Jurkat, Clone E6-1 (cell line): ENCODE data around the gene TNN.

ENCODE experiments used
- DNase-seq: peaks from one replicate; pipeline ENCODE4 v3.0.0-alpha.2; 2011; ENCODE audit warnings: low read depth, low spot score
- H3K4me3 ChIP-seq: 2 replicates; pipeline ENCODE4 v1.5.1; 2011; ENCODE audit warnings: mild to moderate bottlenecking, low read length, control low read depth, moderate library complexity

TNN gene

DNA sequence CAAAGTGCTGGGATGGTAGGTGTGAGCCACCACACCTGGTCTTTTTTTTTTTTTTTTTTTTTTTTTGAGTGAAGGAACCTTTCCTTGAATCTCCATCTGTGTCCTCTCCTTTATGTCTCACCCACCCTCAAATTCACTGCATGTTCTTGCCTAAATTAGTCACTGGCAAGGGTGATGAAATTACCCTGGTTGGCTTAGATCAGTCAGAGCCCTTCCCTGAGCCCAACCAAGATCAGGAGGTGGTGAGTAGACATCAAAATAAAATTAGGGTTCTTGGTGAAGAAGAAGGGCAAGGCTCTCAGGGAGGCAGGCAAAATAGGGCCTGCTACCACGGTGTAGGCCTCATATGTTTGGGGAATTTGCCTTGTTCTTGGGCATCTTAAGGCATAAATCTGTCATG is 5.3 kb upstream of the TNN start:
- no peak for DNase-seq
- H3K4me3 ChIP-seq: no peak overlapping the region

DNA sequence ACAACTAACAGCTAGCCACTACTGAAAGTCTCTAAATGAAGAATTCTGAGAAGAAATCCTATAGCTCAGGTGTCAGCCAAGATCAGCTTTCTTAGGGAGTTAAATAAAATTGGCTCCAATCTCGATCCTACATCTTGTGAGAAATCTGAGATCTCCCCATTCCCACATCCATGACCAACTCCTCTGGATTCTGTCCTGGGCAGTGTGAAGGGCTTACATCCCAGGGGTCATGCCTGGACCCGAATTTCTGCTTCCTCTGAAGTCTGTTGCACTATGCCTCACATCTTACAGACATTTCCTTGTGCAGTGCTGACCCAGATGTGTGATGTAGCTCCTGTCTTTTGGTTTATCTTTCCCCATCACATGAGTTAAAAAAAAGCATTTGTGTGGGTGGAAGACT is 4.8 kb upstream of the TNN start:
- DNase-seq: no peak

DNA sequence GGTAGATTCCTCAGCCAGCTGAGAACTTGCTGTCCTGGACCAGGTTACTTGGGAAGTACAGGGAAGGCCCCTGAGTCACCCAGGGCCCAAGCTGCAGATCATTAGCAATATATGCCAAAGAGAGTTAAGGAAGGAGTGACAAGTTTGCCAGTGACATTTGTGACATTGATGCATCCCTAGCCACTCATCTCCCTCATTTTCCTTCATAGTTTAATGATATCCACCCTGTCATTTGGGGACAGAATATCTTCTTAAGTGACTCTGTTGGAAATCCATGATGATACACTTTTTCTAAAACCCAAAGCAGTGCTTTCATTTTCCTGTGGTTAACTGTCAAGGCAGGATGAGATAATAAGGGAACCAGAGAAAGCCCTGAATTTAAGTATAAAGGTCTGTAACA is 3.2 kb downstream of the TNN start:
- H3K4me3 ChIP-seq: no peak overlapping the region
- no peak for DNase-seq

More for the DNA sequence above, 4.8 kb upstream of the TNN start:
- H3K4me3 ChIP-seq: no peak overlapping the region

DNA sequence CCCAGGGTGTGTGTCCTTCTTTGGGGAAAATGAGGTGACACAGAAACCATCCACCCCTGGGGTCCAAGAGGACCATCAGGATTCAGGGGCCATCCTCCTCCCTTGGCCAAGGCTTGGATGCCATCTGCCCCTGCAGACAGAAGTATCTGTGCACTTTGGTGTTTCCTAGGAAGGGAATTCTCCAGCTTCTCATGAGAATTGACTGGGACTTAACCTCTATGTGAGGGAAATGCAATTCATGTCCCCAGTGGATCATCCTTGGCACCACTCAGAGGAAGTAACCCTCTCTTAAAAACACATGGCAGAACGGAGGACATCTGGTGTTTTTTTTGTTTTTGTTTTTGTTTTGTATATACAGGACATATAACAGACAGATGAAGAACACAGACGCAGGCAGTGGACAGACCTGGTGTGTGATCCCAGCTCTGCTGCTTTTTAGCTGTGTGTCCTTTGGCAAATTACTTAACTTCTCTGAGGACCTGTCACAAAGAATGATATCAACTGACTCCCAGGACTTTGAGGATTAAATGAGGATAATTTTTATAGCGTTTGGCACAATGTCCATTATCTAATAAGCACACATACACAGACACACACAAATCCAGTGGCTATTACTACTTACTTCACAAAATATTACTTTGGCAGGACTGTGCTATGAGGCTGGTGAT is 3.8 kb downstream of the TNN start:
- DNase-seq: no peak

DNA sequence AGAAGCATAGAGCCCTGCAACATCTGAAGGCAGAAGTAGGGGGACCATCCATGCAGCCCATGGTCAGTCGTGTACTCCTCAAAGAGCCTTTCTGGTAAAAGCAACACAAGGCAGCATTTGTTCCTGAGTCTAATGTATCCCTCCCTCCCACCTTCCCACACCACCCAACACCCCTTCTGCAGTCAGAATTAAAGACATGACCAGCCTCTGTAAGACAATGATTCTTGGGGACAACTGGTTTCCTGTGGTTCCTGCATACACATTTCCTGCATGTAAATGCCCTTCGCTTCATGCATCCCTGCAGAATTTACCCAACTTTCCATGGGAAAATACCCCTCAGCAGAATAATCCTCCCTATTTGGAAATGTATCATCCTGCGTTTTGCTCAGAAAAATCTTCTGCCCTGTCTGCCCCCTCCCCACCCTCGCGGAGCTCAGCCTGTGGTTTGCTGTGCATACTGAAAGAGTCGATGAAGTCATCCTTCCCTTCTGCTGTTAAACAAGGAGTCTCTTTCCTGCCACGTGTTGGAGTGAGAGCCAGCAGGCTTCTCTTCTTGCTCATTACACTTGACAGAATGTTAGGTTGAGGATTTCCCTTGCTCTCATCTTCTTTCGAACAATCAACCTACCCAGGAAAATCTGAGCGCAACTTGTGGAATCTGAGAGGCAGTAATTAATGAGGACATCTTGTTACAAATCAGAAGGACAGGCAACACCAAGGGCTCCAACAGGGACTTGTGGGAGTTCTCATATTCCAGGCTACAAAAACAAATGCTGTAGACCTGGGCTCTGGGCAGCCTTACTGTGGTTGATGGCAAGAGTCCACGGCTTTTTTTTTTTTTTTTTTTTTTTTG is 4.7 kb downstream of the TNN start:
- peak; percentile 56 for DNase-seq
- H3K4me3 ChIP-seq: peak overlapping the region; percentile 15; the same call in 1 of the 2 replicates

More for the DNA sequence above, 3.8 kb downstream of the TNN start:
- H3K4me3 ChIP-seq: no peak overlapping the region

DNA sequence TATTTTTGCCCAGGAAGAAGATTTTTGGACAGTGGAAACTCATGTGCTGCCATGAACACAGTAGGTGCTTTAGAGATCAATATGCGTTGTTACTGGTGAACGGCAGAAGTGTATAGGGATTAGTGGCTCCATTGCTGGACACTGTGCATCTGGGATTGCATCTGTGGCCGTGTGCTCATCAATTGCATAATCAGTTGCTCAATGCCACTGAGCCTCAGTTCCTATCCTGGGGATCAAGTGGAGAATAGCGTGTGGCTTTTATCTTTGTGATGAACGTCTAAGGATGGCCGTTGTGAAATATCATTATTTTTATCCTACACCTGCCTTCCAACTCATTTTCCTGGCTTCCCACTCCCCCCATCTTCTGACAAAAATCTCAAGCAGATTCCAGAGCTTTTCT is 5.4 kb downstream of the TNN start:
- no peak overlapping the region for H3K4me3 ChIP-seq
- DNase-seq: no peak

DNA sequence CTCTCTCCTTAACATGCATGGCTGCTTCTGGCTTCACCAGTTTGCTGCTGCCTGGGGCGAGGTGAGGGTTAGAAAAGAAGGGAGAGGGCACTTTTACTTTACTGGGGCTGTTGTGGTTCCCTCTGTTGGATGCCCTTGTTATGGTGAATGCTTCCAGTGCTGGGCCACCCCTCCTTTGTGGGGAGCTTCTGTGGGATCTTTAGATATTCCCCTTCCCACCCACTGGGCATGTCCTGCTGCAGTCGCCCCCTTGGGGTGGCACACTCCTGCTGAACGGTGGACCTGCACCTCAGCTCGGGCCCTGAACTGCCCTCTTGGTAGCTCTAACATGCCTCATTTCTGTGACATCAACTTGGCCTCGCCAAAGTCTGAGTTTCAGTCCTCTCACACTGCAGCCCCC is 6.0 kb downstream of the TNN start:
- no peak overlapping the region for H3K4me3 ChIP-seq
- no peak for DNase-seq

DNA sequence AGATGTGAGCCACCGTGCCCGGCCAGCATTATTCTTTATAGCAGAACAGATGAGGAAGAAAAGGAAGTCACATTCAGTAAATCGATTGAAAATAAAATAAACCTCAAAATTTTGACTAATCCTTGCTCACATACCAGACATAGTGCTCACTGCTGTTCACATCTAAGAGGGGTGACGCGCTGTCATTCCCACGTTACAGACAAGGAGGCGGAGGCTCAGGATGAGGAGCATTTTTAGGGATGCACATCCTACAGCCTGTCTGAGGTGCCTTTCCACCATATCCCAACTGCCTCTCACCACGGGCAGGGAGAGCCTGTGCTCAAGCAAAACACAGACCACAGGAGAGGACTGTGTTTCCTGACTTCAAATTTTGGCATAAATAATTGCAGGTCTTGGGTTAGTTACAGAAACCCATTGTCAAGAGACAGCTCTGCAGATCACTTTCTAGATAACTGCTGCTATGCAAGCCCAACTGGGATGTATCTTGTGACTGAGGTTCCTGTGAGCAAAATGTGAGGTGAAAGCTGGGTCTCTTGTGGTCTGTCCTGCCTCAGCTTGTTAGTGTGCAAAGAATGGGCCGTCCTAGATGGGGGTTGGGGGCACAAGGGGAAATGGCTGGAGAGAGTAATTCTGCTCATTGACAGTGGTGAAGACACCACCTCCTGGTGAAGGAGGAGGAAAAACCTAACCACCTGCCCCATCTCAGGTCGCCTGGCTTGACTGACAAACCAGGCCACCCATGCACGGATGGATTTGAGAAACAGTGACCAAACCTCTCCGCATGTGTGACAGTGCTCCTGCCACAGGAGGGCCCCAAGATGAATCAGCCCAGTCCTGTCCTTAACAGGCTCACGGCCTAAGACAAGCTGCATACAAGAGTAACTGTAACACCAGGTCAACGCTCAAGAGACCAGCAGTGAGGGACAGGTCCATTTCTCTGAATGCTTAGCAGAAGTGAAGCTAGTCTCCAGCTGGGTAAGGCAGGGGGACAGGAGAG is 8.2 kb downstream of the TNN start:
- no peak for DNase-seq
- H3K4me3 ChIP-seq: no peak overlapping the region

DNA sequence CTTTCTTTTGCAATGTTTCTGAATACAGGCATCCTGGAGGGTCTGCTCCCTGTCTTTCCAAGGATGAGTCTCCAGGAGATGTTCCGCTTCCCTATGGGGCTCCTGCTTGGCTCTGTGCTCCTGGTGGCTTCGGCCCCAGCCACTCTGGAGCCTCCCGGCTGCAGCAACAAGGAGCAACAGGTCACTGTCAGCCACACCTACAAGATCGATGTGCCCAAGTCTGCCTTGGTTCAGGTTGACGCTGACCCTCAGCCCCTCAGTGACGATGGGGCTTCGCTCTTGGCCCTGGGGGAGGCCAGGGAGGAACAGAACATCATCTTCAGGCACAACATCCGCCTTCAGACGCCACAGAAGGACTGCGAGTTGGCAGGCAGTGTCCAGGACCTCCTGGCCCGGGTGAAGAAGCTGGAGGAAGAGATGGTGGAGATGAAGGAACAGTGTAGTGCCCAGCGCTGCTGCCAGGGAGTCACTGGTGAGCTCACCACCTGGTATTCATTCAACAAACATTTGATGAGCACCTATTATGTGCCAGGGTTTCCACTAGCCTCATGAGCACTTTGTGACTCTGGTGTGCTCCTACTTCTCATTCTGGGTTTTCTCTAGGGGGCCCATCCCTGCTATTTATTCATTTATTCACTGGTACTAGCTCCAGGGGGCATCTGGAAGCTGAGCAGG is 9.9 kb downstream of the TNN start:
- DNase-seq: no peak
- no peak overlapping the region for H3K4me3 ChIP-seq

DNA sequence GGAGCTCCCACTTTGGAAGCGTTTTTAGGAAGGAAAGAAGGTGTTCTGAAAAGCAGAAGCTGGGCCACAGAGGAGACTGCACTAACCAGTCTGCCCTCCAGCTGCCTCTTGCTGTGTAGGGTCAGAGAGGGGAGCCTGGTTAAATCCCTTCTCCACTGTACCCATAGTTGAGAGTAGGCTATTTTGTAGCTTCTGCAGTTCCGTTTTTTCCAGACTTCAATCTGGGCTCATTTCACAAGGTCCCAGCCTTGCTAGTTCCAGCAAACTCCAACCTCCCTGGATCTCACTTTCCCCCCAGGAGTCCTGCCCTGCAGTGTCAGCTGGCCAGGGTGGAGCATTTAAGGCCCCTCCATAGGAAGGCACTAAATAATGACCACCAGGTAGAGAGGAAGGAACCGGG is 11.0 kb downstream of the TNN start:
- DNase-seq: no peak
- no peak overlapping the region for H3K4me3 ChIP-seq

DNA sequence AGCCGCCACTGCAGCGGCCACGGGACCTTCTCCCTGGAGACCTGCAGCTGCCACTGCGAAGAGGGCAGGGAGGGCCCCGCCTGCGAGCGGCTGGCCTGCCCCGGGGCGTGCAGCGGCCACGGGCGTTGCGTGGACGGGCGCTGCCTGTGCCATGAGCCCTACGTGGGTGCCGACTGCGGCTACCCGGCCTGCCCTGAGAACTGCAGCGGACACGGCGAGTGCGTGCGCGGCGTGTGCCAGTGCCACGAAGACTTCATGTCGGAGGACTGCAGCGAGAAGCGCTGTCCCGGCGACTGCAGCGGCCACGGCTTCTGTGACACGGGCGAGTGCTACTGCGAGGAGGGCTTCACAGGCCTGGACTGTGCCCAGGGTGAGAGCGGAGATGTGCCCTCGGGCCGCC is 11.7 kb downstream of the TNN start:
- no peak for DNase-seq
- no peak overlapping the region for H3K4me3 ChIP-seq

DNA sequence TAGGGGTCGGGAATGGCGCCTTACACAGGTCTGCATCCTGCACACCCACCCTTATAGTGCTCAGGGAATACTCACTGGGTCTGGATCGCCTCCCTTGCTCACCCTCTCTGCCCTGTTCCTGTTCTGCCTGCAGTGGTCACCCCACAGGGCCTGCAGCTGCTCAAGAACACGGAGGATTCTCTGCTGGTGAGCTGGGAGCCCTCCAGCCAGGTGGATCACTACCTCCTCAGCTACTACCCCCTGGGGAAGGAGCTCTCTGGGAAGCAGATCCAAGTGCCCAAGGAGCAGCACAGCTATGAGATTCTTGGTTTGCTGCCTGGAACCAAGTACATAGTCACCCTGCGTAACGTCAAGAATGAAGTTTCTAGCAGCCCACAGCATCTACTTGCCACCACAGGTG is 12.4 kb downstream of the TNN start:
- no peak overlapping the region for H3K4me3 ChIP-seq
- no peak for DNase-seq

DNA sequence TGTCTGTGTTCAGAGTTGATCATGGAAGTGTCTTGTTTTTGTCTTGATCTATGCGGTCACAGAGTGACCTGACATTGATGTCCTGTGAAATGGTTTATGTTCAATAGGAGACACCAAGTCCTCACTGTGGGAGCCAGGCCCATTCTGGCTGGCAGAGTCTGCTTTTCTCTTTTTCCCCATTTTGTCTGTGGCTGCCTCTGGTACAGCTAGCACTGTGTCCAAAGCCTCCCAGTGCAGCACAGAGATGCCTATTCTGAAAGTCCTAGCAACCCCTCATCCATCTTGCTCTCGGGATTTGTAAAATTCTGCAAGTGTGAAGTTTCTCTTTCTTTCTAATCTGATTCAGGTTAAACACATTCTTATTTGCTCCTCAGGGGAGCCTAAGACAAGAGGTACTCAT is 14.3 kb downstream of the TNN start:
- no peak for DNase-seq
- no peak overlapping the region for H3K4me3 ChIP-seq

DNA sequence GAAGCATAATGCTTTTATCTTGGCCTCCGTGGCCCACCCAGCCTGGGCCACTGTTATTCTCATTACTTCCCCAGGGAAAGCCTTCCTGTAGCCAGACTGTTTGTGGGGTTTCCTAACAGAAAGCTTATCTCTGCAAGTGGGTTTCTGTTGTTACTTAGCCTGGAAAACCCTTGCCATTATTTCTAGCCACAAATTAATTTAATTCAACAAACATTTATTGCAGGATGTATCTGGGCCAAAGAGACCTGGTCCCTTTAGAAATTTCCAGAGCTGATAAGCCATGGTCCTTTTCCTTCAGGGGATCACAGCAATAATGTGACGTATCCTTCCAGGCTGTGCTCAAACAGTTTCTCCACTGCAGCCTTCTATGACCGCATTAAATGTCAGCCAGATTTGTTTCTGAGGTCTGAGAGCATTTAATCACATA is 20.9 kb downstream of the TNN start:
- no peak overlapping the region for H3K4me3 ChIP-seq
- DNase-seq: no peak

DNA sequence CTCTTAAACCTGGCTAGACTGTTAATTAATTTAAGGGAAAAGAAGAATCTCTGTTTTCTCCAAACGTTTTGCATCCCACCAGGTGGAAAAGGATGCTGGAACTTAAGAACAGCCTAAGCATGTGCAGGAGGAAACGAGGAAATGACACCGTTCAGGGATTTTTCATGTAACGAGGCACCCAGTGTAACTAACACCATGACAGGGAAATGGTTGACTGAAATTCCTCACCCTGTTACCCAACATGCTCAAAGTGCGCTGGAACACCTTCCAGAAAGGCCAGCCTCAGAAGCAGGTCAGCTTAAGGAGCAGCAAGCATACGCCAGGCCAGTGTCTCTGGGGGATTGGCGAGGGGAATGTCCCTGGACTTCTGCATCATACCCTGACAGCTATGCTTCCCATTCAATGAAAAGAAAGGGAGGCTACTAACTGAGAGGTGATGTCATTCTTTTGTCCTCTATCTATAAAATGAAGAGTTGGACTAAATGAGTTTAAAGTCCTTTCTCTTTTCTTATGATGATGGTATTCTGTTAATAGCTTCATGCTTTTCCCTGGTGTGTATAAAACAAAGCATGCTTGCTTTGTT is 21.6 kb downstream of the TNN start:
- H3K4me3 ChIP-seq: no peak overlapping the region
- DNase-seq: no peak

DNA sequence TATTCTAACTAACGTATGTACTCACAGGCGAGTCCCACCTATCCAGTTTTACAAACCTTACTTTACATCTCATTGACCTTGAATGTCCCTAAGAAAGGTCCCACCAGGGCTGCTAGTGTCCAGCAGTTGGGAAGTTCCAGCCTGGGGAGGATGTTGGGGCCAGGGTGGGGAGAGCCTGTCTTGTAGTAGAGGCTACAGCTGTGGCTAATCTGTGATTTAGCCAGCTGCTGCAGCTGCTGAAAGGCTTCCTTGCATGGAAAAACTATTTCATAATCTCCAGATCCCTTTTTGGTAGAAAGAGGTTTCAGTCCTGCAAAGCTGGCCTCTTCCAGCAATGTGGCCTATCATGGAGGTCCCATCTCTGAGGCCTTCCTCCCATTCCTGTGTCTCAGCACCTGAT is 23.1 kb downstream of the TNN start:
- DNase-seq: no peak
- H3K4me3 ChIP-seq: no peak overlapping the region

DNA sequence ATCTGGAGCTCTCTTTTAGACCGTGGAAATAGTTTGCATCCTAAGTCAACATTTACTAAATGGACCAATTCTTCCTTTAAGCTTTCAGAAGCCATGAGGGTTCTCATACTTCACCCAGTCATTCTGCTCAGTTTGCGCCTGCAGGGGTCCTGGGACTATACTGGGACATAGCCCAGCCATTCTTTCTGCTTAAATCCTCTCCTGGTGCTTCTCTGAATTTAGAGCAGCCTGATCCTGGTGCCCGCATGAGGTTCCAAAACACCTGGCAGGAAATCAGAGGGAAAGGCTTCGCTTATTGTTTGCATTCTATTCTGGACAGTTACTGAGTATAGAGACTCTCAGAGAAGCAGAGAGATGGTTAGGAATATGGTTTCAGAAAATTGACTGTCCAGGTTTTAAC is 27.0 kb downstream of the TNN start:
- no peak overlapping the region for H3K4me3 ChIP-seq
- DNase-seq: no peak

DNA sequence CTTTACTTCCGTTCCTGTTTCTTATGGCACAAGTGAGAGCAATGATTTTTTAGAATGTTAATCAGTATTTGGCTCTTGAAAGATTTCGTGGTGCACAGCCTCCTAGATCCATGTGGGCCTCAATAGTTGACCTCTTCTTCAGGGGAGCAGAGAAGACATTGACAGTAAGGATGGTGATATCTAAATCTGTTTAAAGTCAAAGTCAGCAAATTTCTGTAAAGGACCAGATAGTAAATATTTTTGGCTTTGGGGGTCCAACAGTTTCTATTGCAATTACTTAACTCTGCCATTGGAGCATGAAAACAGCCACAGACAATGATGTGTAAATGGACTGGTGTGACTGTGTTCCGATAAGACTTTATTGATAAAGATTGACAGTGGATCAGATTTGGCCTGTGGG is 27.4 kb downstream of the TNN start:
- no peak overlapping the region for H3K4me3 ChIP-seq
- no peak for DNase-seq
